GM12874 (cell line): Measurements from ENCODE around the gene EGLN1.

Experiments used
- CTCF ChIP-seq: IDR thresholded peaks from 2 replicates; pipeline ENCODE4 v1.5.1; 2011; ENCODE audit warnings: low read depth, mild to moderate bottlenecking, control low read depth, low read length, moderate library complexity; ENCODE audit not compliant: insufficient read depth

Gene EGLN1

DNA sequence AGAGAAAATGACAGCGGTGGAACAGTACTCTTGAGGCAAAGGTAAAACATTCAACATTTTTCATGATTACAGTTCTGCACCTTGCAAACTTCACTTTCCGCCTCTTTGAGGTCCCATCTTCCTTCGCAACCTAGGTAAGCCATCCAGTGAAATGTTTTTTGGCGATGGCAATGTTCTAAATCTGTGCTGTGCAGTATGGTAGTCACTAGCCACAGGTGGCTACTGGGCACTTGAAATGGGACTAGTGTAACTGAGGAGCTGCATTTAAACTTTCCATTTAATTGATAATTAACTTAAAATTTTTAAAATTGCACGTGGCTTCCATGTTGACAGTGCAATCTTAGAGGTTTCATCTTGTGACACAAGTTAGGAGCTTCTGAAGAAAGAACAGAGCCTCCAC is 97.4 kb downstream of the EGLN1 start:
- TF ChIP-seq CTCF: no peak

DNA sequence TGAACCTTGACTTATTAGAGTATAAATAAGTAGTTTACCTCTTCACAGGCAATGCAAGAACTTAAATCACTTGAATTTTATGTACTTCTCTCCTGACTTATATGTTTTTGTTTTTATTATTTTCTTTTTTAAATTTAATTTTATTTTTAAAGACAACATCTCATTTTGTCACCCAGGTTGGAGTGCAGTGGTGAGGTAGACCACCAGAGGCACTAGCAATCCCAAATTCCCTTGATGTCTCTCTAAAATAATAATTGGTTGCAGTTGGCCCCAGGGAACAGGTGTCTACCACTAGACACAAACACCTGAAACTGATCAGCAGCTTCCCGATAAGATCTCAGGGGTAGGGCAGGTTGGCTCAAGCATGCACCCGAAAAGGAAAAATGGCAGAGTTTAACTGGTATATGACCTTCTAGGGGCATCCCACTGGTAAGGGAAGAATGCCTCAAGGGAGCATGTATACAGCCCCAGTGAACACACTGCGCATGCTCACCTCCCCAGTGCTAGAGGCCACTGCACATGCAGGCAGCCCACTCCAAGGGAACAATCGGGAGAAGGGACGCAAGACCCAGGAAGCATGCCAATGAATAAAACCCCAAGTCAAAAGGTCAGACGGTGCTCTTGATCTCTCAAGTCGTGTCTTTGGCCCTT is 99.1 kb downstream of the EGLN1 start:
- TF ChIP-seq CTCF: peak; percentile 14; the same call in 1 of the 2 replicates

- TF ChIP-seq CTCF: no peak
Observed at GRCh38 chr1:231319080-231319479, 103.0 kb downstream of the EGLN1 start.

DNA sequence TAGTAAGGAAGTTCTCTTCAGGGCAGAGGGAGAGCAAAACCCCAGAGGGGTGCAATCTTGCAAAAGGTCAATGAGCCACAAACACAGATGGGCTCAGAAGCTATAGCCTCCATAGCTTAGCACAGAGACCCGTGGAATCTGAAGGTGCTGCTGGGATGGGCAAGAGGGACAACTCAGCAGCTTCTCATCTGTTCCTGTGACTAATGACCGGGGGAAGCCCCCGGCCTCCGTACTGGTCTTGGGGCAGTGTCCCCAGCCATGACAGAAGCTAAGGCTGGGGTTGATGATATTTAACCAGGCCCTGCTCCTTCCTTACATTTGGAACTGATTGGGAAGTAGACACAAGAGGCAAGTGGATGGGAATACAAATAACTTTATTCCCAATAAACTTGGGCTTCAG is 103.5 kb downstream of the EGLN1 start:
- TF ChIP-seq CTCF: no peak

GRCh38 chr1:231318015-231318355 is 104.1 kb downstream of the EGLN1 start:
- no peak for TF ChIP-seq CTCF

DNA sequence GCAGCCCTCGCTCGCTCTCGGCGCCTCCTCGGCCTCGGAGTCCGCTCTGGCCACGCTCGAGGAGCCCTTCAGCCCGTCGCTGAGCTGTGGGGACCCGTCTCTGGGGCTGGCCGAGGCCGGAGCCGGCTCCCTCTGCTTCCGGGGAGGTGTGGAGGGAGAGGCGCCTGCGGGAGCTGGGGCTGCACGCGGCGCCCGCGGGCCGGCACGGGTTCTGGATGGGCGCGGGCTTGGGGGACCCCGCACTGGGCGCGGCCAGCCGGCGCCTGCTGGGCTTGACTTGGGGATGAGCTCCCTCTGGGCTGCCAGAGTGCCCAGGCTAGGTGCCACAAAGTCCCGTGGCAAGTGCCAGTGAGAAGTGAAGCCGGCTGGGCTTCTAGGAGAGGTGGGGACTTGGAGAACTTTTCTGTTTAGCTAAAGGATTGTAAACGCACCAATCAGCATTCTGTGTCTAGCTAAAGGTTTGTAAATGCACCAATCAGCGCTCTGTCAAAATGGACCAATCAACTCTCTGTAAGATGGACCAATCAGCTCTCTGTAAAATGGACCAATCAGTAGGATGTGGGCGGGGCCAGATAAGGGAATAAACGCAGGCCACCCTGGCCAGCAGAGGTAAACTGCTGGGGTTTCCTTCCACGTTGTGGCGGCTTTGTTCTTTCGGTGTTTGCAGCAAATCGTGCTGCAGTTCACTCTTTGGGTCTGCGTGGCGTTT is 104.6 kb downstream of the EGLN1 start:
- TF ChIP-seq CTCF: no peak

DNA sequence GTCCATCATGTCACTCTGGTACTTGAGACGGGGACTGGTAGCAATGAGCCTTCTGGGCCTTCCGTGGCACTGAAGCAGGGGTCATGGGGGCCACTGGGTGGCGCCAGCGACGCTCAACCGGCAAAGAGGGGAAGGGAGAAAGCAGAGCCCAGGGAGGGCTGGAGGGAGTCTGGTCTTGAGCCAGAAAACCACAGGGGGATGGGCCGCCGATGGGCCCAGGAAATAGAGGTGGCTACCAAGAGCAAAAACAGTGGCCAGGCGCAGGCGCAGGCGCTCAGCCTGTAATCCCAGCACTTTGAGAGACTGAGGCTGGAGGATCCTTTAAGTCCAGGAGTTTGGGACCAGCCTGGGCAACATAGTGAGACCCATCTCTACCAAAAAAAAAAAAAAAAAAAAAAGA is 106.2 kb downstream of the EGLN1 start:
- TF ChIP-seq CTCF: peak; percentile 83
